Panc1 (cell line): ENCODE data around the gene POLK. TPM values are rescaled to one million over a fixed set of nuclear protein-coding genes. Genes with fewer than 3 reads are reported as not detected.
"Not testable (repeated sequence)": the region's sequence is repeated elsewhere in the genome, so short reads cannot be mapped to it uniquely, and the experiment has no call there.

ENCODE experiments used
- ATAC-seq: fragments of 200-7000 bp; cut with Tn5 transposase; 2 replicates; pipeline ENCODE4 v1.9.1; 2020; ENCODE audit warnings: mild to moderate bottlenecking, moderate library complexity
- BruUV-seq: library from RNA; stranded (reverse); fragments of 400-500 nt; replicated peaks from 2 replicates; lab custom pipeline; 2021; lab: Mats Ljungman, UMichigan
- CTCF ChIA-PET: fragments of 300-600 bp; sonication (Branson Sonifier 250); formaldehyde crosslinking; loops from one replicate; lab custom pipeline; 2022; ENCODE audit warnings: antibody characterized with exemption; lab: Charles Lee
- POLR2A ChIA-PET: fragments of 300-600 bp; sonication (Branson Sonifier 250); formaldehyde crosslinking; loops from one replicate; lab custom pipeline; 2022; ENCODE audit warnings: antibody characterized with exemption; lab: Charles Lee
- DNase-seq: peaks from one replicate; pipeline ENCODE4 v3.0.0-alpha.2; 2010; ENCODE audit warnings: low read depth, low spot score
- H3K27ac ChIP-seq: 2 replicates; pipeline ENCODE4 v1.5.1; 2011; ENCODE audit warnings: mild to moderate bottlenecking, low read length, inconsistent platforms
- H3K27me3 ChIP-seq: fragments of 200-500 bp; sonication (Bioruptor generic); 2 replicates; pipeline ENCODE4 v1.6.0; 2014; ENCODE audit warnings: low read length, inconsistent platforms; ENCODE audit not compliant: control insufficient read depth, insufficient read depth
- H3K36me3 ChIP-seq: fragments of 200-500 bp; sonication (Bioruptor generic); 2 replicates; pipeline ENCODE4 v1.5.1; 2014; ENCODE audit warnings: inconsistent platforms, mild to moderate bottlenecking, low read length, moderate library complexity; ENCODE audit not compliant: control insufficient read depth, insufficient read depth
- H3K4me1 ChIP-seq: 2 replicates; pipeline ENCODE4 v1.5.1; 2011; ENCODE audit warnings: inconsistent platforms, mild to moderate bottlenecking, low read length, moderate library complexity; ENCODE audit not compliant: control insufficient read depth, insufficient read depth
- H3K4me3 ChIP-seq, 2 experiments: 2 replicates each; pipeline ENCODE4 v1.5.1; 2011 to 2012; ENCODE audit warnings: low read depth in 2 of 2, low read length in 2 of 2, mild to moderate bottlenecking in 2 of 2, inconsistent platforms in 1 of 2, moderate library complexity in 1 of 2
- H3K9me3 ChIP-seq: fragments of 200-500 bp; sonication (Bioruptor generic); 2 replicates; pipeline ENCODE4 v1.5.1; 2014; ENCODE audit warnings: low read depth, mild to moderate bottlenecking, inconsistent platforms, low read length, moderate library complexity; ENCODE audit not compliant: control insufficient read depth, insufficient read depth
- CTCF ChIP-seq: fragments of 450-650 bp; IDR thresholded peaks from 2 replicates; pipeline ENCODE4 v1.5.1; 2017; ENCODE audit warnings: mild to moderate bottlenecking
- POLR2AphosphoS5 ChIP-seq: IDR thresholded peaks from 2 replicates; pipeline ENCODE4 v1.6.1; 2012; ENCODE audit warnings: mild to moderate bottlenecking, low read depth, low read length, moderate library complexity
- REST ChIP-seq, 2 experiments: IDR thresholded peaks; 2 replicates each; pipeline ENCODE4 v1.6.1; 2011 to 2012; ENCODE audit warnings: low read depth in 2 of 2, control low read depth in 1 of 2, low read length in 1 of 2, mild to moderate bottlenecking in 1 of 2, moderate library complexity in 1 of 2; ENCODE audit not compliant: insufficient read depth in 1 of 2
- SIN3A ChIP-seq: IDR thresholded peaks from 2 replicates; pipeline ENCODE4 v1.6.1; 2012; ENCODE audit warnings: low read depth, mild to moderate bottlenecking, low read length, moderate library complexity, borderline replicate concordance; ENCODE audit not compliant: insufficient read depth
- TCF7L2 ChIP-seq: IDR thresholded peaks from 2 replicates; pipeline ENCODE4 v1.6.1; 2011; ENCODE audit warnings: mild to moderate bottlenecking, low read depth, low read length, inconsistent platforms
- in situ Hi-C: cut with HindIII; loops from 2 replicates; pipeline ENCODE4 v1.10.0; 2016; ENCODE audit warnings: low sequenced_read_pairs, low pct_unique_long_range_greater_than_20kb
- intact Hi-C: fragments of 100-400 bp; cut with micrococcal nuclease; formaldehyde crosslinking; loops from one replicate; pipeline ENCODE4 v1.10.0; 2022; ENCODE audit not compliant: unreplicated experiment
- total RNA-seq: library from RNA; stranded (reverse); gene quantifications from one replicate; pipeline ENCODE4 v1.2.1, GENCODE V29; 2021; ENCODE audit not compliant: unreplicated experiment

The POLK gene
- total RNA-seq, 1 experiment from 2014 or later: 21.3 TPM

GRCh38 chr5:75496026-75496425 is 15.7 kb upstream of the POLK start:
- Histone ChIP-seq H3K36me3 (no peaks in the 10 kb centered on the region), H3K4me1 (no peaks in the 10 kb centered on the region), H3K9me3 (no peaks in the 10 kb centered on the region), H3K4me3 (no peak overlapping the region), H3K27me3 (no peaks in the 10 kb centered on the region), H3K27ac (no peak overlapping the region)
- intact Hi-C loops (no loop called here), in situ Hi-C loops (no loop called here)
- ChIA-PET POLR2A (no interaction called here), CTCF (no interaction called here)
- DNase-seq (no peak), ATAC-seq (no peak)
- TF ChIP-seq TCF7L2 (no peak), CTCF (no peak), REST (IDR thresholded peaks at IDR 0.05; ENCODE audit: insufficient read depth in 1 of 2, low read depth in 2 of 2, low read length in 1 of 2) (no peak), SIN3A (no peak), POLR2AphosphoS5 (no peak)
- no TSS peak for BruUV-seq

GRCh38 chr5:75498208-75498777 is 13.4 kb upstream of the POLK start:
- ATAC-seq (no peak), DNase-seq (no peak)
- ChIA-PET POLR2A (no interaction called here), CTCF (no interaction called here)
- H3K4me3 ChIP-seq: no peak overlapping the region
- in situ Hi-C loops: no loop called here
- intact Hi-C loops: no loop called here
- no TSS peak for BruUV-seq
- H3K27ac ChIP-seq: no peak overlapping the region
- H3K27me3 ChIP-seq: no peaks in the 10 kb centered on the region
- no peaks in the 10 kb centered on the region; the same call in 1 of the 2 replicates for H3K4me1 ChIP-seq
- no peaks in the 10 kb centered on the region for H3K36me3 ChIP-seq
- TF ChIP-seq POLR2AphosphoS5 (no peak), SIN3A (no peak), CTCF (no peak), REST (IDR thresholded peaks at IDR 0.05; ENCODE audit: insufficient read depth in 1 of 2, low read depth in 2 of 2, low read length in 1 of 2) (no peak)
- H3K9me3 ChIP-seq: no peaks in the 10 kb centered on the region

- ATAC-seq, BruUV-seq, DNase-seq, H3K27ac ChIP-seq, intact Hi-C loops, H3K4me1 ChIP-seq, in situ Hi-C loops, H3K4me3 ChIP-seq, POLR2A ChIA-PET, CTCF ChIA-PET, H3K27me3 ChIP-seq, H3K9me3 ChIP-seq, H3K36me3 ChIP-seq: not testable (repeated sequence)
Observed at GRCh38 chr5:75498875-75499274, 12.8 kb upstream of the POLK start.
